GM19023 (cell line): ENCODE measurements around the gene GJB5.

Source experiments
- ATAC-seq: cut with Tn5 transposase; IDR thresholded peaks from one replicate; pipeline ENCODE4 v1.9.1; 2021; ENCODE audit warnings: mild to moderate bottlenecking, moderate library complexity; ENCODE audit not compliant: unreplicated experiment

Gene GJB5

GRCh38 chr1:34792868-34793727, 38.3 kb downstream of the GJB5 start, which contains the start of gene GJA4:
TSS of gene GJA4 (plus strand) at chr1:34792999. CDS start at chr1:34794214, 1,215 bp downstream.
- no peak for ATAC-seq

GRCh38 chr1:34794001-34794789, 39.3 kb downstream of the GJB5 start:
- ATAC-seq = no peak

- ATAC-seq = no peak
These were observed 39.9 kb downstream of the GJB5 start for GRCh38 chr1:34794790-34795180.

GRCh38 chr1:34795916-34796315, 41.1 kb downstream of the GJB5 start:
- no peak for ATAC-seq

- no peak for ATAC-seq
These were observed 42.1 kb downstream of the GJB5 start for GRCh38 chr1:34796990-34797389.

- ATAC-seq = no peak
These were observed 45.4 kb downstream of the GJB5 start for GRCh38 chr1:34800214-34800613.

- no peak for ATAC-seq
These were observed 48.9 kb downstream of the GJB5 start for GRCh38 chr1:34803770-34804169.

GRCh38 chr1:34806396-34806795, 51.5 kb downstream of the GJB5 start:
- ATAC-seq = no peak
